Measurements from ENCODE around the gene TMEM98.

TMEM98 gene

DNA sequence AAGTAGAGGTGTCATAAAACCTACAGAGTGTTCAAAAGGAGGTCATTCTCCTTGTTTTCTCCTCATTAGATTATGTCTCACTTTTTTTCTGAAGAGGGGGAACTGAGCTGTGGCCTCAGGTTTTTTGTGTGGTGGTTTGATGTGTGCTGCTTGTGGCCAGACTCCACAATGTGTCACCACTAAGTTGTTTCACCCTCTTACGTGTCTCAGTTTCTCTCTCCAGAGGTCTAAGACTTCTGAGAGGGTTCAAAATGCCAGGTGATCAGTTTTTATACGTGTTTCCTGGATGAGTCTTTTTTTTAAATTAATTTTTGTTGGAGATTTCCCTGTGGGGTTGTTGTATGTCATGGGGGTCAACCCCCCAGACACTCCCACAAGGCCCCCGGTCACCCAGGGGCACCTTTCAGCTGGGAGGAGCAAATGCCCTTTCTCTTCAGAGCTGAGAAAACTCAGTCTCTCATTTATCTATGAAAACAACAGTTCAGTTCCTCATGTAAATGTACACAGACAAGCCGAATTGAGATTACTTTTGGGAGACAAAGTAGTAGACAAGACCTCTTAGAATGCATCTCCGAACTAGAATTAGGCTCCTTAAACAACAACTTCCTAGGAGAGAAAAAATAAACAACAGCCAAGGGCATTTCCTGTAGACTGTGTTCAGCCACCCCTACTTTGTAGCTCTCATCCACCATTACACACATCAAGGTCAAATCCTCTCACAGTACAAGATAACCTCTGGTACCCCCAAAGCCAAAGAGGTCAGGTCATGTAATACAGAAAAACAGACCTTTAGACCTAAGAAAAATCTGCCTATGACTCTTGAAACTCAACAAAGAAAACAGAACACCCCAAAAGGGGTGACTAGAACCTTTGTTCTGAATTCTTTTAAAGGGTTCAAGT lies 23.9 kb upstream of the TMEM98 start:
- TF ChIP-seq, protein P1, sequence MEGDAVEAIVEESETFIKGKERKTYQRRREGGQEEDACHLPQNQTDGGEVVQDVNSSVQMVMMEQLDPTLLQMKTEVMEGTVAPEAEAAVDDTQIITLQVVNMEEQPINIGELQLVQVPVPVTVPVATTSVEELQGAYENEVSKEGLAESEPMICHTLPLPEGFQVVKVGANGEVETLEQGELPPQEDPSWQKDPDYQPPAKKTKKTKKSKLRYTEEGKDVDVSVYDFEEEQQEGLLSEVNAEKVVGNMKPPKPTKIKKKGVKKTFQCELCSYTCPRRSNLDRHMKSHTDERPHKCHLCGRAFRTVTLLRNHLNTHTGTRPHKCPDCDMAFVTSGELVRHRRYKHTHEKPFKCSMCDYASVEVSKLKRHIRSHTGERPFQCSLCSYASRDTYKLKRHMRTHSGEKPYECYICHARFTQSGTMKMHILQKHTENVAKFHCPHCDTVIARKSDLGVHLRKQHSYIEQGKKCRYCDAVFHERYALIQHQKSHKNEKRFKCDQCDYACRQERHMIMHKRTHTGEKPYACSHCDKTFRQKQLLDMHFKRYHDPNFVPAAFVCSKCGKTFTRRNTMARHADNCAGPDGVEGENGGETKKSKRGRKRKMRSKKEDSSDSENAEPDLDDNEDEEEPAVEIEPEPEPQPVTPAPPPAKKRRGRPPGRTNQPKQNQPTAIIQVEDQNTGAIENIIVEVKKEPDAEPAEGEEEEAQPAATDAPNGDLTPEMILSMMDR (IDR thresholded peaks at IDR 0.05; ENCODE audit: low read depth, low read length): no peak
- no peak for TF ChIP-seq MYC (IDR thresholded peaks at IDR 0.05; ENCODE audit: low read depth, low read length)
- TF ChIP-seq POLR2A (IDR thresholded peaks at IDR 0.05; ENCODE audit: extremely low read depth, insufficient read length): no peak
- TF ChIP-seq, protein P2, sequence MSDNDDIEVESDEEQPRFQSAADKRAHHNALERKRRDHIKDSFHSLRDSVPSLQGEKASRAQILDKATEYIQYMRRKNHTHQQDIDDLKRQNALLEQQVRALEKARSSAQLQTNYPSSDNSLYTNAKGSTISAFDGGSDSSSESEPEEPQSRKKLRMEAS (IDR thresholded peaks at IDR 0.05; ENCODE audit: low read depth, low read length): no peak
- no peak for DNase-seq (ENCODE audit: low read depth)
- no peak overlapping the region for H3K4me3 ChIP-seq (ENCODE audit: low read depth, low read length)

DNA sequence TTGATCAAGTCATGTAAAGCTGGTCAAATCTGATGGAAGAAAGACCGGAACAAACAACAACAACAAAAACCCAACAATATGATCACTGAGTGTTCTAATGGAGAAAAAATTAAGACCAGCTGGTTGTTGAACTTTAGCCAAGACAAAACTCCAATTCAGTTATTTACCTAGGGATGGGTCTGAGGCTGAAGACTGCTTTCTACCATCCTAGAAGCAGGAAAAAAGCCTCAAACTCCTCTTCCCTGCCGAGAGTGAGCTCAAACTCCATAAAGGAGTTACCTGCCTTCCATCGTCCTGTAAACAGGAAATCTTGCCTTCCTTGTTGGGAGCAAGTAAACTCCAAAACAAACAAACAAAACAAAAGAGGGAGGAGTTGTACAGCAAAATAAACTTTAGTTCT lies 23.1 kb upstream of the TMEM98 start:
- TF ChIP-seq, protein P2 (IDR thresholded peaks at IDR 0.05; ENCODE audit: low read depth, low read length): no peak
- H3K4me3 ChIP-seq (ENCODE audit: low read depth, low read length): no peak overlapping the region
- DNase-seq (ENCODE audit: low read depth): no peak

DNA sequence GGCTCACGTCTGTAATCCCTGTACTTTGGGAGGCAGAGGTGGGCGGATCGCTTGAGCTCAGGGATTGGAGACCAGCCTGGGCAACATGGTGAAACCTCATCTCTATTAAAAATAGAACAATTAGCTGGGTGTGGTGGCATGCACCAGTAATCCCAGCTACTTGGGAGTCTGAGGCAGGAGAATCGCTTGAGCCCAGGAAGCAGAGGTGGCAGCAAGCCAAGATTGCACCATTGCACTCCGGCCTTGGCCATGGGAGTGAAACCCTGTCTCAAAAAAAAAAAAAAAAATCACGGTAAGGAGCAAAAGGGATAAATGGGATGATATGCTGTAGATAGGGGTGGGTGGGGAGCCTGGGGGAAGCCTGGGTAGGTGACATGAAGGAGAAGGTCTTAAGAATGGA lies 20.4 kb upstream of the TMEM98 start:
- no peak overlapping the region for H3K4me3 ChIP-seq (ENCODE audit: low read depth, low read length)
- DNase-seq (ENCODE audit: low read depth): no peak
- TF ChIP-seq, protein P2 (IDR thresholded peaks at IDR 0.05; ENCODE audit: low read depth, low read length): no peak
- TF ChIP-seq POLR2A (IDR thresholded peaks at IDR 0.05; ENCODE audit: extremely low read depth, insufficient read length) (no peak), MYC (IDR thresholded peaks at IDR 0.05; ENCODE audit: low read depth, low read length) (no peak)
- TF ChIP-seq, protein P1 (IDR thresholded peaks at IDR 0.05; ENCODE audit: low read depth, low read length): no peak

DNA sequence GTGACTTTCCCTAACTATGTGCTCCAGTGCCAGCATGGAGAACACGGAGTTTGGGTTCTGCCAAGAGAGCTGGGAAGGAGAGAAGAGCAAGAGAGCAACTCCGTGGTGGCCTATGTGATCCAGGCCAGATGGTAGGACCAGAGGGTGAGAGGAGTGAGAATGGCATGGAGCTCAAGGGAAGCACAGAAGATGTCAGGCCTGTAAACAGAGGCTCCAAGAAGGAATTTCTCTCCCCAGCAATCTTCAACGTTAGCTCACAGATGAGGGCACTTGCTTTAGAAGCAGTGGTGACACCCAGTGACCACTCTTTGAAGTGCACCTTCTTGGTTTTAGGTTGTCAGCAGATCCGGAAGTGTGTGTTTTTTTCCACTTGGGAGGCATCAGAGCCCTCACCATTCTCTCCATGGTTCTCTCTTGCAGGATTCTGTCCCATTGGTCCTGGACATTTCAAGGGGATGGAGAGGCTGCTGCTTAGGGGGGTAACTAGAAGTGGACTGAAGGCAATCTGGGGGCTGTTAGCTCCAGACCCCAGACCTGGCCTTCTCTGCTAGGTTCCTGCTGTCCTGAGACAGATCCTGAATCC lies 18.1 kb upstream of the TMEM98 start:
- no peak overlapping the region for H3K4me3 ChIP-seq (ENCODE audit: low read depth, low read length)
- TF ChIP-seq, protein P1 (IDR thresholded peaks at IDR 0.05; ENCODE audit: low read depth, low read length): peak; percentile 90
- TF ChIP-seq MYC (IDR thresholded peaks at IDR 0.05; ENCODE audit: low read depth, low read length): no peak
- peak; percentile 74 for DNase-seq (ENCODE audit: low read depth)

DNA sequence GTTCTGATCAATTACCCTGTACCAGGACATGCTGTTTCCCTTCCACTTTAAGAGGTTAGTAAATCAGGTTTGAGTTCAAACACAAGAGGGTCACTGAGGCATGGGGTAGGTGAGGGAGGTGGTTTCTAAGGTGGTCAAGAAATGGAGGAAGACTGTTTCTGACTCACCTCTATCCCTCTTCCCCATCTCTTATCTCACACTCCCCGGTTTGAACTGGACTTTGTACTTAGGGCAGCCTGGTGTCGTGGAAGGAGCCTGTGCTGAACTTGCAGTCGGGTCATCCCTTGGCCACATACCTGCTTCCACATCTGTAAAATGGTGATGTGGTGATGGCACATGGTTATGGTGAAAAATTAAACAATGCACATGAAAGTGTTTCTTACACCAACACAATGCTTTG lies 17.2 kb upstream of the TMEM98 start:
- H3K4me3 ChIP-seq (ENCODE audit: low read depth, low read length): no peak overlapping the region
- TF ChIP-seq, protein P1 (IDR thresholded peaks at IDR 0.05; ENCODE audit: low read depth, low read length): no peak
- TF ChIP-seq POLR2A (IDR thresholded peaks at IDR 0.05; ENCODE audit: extremely low read depth, insufficient read length) (no peak), MYC (IDR thresholded peaks at IDR 0.05; ENCODE audit: low read depth, low read length) (no peak)
- TF ChIP-seq, protein P2 (IDR thresholded peaks at IDR 0.05; ENCODE audit: low read depth, low read length): no peak
- no peak for DNase-seq (ENCODE audit: low read depth)

DNA sequence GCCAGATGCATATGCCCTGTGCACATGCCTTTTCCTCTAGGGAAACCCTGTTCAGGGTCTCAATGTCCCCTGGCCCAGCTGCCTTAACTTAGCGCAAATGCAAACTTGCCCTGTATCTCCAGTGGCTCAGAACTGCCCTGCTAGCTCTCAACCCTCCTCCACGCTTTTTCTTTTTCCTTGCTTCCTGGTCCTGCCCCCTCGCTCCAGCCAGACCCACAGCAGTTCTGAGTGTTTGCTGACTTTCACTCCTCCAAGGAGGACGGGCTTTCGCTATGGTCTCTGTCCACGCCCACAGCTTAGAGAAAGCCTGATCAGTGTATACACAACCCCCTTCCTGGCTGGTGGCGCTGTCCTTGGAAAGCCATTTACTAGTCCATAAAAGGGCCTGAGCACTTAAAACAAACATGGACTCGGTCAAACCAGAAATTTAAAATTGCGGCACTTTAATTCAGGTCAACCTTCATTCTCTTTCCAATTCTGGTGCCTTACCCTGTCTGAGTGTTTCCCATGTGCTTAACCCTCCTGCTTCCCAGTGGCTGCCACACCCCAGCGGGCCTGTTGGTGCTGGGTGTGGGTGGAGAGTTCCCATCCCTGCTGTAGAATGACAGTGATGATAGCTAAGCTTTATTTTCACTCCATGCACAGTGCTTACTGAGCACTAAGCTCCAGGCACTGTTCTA lies 15.6 kb upstream of the TMEM98 start:
- no peak for DNase-seq (ENCODE audit: low read depth)
- TF ChIP-seq, protein P1 (IDR thresholded peaks at IDR 0.05; ENCODE audit: low read depth, low read length): no peak
- TF ChIP-seq, protein P2 (IDR thresholded peaks at IDR 0.05; ENCODE audit: low read depth, low read length): no peak
- TF ChIP-seq POLR2A (IDR thresholded peaks at IDR 0.05; ENCODE audit: extremely low read depth, insufficient read length) (no peak), MYC (IDR thresholded peaks at IDR 0.05; ENCODE audit: low read depth, low read length) (no peak)
- H3K4me3 ChIP-seq (ENCODE audit: low read depth, low read length): no peak overlapping the region
